ENCODE results near the gene CDH22.

DNA sequence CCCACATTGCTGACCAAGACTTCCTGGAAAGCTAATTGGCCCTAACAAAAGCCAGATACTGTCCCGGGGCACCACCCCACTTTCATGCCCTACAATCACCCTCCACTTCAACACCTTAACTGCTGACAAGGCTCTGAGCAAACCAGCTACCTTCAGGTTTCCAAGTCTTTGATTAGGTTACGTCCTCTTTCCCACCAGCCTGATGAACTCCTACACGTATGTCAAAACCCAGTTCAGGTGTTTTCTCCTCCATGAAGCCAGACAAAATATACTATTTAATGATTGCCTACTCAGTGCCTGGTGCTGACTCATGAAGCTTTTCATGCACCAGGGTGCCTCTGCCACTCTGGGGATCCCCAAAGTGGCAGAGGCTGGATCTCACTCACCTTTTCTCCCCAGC lies 58.6 kb downstream of the CDH22 start:
- TF ChIP-seq, protein P1, sequence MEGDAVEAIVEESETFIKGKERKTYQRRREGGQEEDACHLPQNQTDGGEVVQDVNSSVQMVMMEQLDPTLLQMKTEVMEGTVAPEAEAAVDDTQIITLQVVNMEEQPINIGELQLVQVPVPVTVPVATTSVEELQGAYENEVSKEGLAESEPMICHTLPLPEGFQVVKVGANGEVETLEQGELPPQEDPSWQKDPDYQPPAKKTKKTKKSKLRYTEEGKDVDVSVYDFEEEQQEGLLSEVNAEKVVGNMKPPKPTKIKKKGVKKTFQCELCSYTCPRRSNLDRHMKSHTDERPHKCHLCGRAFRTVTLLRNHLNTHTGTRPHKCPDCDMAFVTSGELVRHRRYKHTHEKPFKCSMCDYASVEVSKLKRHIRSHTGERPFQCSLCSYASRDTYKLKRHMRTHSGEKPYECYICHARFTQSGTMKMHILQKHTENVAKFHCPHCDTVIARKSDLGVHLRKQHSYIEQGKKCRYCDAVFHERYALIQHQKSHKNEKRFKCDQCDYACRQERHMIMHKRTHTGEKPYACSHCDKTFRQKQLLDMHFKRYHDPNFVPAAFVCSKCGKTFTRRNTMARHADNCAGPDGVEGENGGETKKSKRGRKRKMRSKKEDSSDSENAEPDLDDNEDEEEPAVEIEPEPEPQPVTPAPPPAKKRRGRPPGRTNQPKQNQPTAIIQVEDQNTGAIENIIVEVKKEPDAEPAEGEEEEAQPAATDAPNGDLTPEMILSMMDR (conservative IDR thresholded peaks at IDR 0.05; ENCODE audit: low read depth in 2 of 2), result no peak
- TF ChIP-seq EZH2 (IDR thresholded peaks at IDR 0.05; ENCODE audit: low read depth, unreplicated experiment), result no peak
- no peak for TF ChIP-seq ZNF114 (CRISPR knock-in tag; IDR thresholded peaks at IDR 0.05)
- TF ChIP-seq, protein P2, sequence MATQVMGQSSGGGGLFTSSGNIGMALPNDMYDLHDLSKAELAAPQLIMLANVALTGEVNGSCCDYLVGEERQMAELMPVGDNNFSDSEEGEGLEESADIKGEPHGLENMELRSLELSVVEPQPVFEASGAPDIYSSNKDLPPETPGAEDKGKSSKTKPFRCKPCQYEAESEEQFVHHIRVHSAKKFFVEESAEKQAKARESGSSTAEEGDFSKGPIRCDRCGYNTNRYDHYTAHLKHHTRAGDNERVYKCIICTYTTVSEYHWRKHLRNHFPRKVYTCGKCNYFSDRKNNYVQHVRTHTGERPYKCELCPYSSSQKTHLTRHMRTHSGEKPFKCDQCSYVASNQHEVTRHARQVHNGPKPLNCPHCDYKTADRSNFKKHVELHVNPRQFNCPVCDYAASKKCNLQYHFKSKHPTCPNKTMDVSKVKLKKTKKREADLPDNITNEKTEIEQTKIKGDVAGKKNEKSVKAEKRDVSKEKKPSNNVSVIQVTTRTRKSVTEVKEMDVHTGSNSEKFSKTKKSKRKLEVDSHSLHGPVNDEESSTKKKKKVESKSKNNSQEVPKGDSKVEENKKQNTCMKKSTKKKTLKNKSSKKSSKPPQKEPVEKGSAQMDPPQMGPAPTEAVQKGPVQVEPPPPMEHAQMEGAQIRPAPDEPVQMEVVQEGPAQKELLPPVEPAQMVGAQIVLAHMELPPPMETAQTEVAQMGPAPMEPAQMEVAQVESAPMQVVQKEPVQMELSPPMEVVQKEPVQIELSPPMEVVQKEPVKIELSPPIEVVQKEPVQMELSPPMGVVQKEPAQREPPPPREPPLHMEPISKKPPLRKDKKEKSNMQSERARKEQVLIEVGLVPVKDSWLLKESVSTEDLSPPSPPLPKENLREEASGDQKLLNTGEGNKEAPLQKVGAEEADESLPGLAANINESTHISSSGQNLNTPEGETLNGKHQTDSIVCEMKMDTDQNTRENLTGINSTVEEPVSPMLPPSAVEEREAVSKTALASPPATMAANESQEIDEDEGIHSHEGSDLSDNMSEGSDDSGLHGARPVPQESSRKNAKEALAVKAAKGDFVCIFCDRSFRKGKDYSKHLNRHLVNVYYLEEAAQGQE (IDR thresholded peaks at IDR 0.05; ENCODE audit: unreplicated experiment), result no peak
- TF ChIP-seq EZH2phosphoT487 (IDR thresholded peaks at IDR 0.05; ENCODE audit: unreplicated experiment), result no peak
- no peak for TF ChIP-seq NANOG (IDR thresholded peaks at IDR 0.05; ENCODE audit: borderline replicate concordance)
- no peak for TF ChIP-seq JUNB (IDR thresholded peaks at IDR 0.05; ENCODE audit: unreplicated experiment)
- no peak for TF ChIP-seq POLR2AphosphoS5 (IDR thresholded peaks at IDR 0.05; ENCODE audit: low read depth)
- TF ChIP-seq CREB1 (CRISPR knock-in tag; IDR thresholded peaks at IDR 0.05; ENCODE audit: low read depth), result no peak

Data from GM23338 (cell line).